COLO829 (cell line): ENCODE results near the gene GPX6.
A peak's percentile ranks its signal among the peaks of the same experiment; 100 is the strongest.
"Not testable (repeated sequence)": the region's sequence is repeated elsewhere in the genome, so short reads cannot be mapped to it uniquely, and the experiment has no call there.

Experiments used
- DNase-seq: peaks from one replicate; pipeline ENCODE4 v3.0.0; 2012; ENCODE audit warnings: low spot score

The GPX6 gene

GRCh38 chr6:28523241-28523622 lies 7.6 kb upstream of the GPX6 start:
- no peak for DNase-seq

GRCh38 chr6:28522594-28523240 lies 7.1 kb upstream of the GPX6 start:
- no peak for DNase-seq

GRCh38 chr6:28517964-28518363 lies 2.4 kb upstream of the GPX6 start:
- no peak for DNase-seq

- not testable (repeated sequence) for DNase-seq
Observed at GRCh38 chr6:28512387-28512786, 3.2 kb downstream of the GPX6 start.

GRCh38 chr6:28511628-28512300 lies 3.8 kb downstream of the GPX6 start:
- no peak for DNase-seq

- no peak for DNase-seq
Observed at GRCh38 chr6:28506807-28507475, 8.7 kb downstream of the GPX6 start.

GRCh38 chr6:28505733-28506132 lies 9.9 kb downstream of the GPX6 start:
- no peak for DNase-seq

- not testable (repeated sequence) for DNase-seq
Observed at GRCh38 chr6:28502709-28503305, 12.8 kb downstream of the GPX6 start.

GRCh38 chr6:28502136-28502535 lies 13.5 kb downstream of the GPX6 start:
- not testable (repeated sequence) for DNase-seq

GRCh38 chr6:28501259-28501658 lies 14.3 kb downstream of the GPX6 start:
- no peak for DNase-seq

GRCh38 chr6:28497893-28498292 lies 17.7 kb downstream of the GPX6 start:
- peak; percentile 63 for DNase-seq

- DNase-seq, result no peak
Observed at GRCh38 chr6:28497306-28497705, 18.3 kb downstream of the GPX6 start.

GRCh38 chr6:28496099-28496779 lies 19.4 kb downstream of the GPX6 start:
- DNase-seq, result no peak

GRCh38 chr6:28491984-28492317 lies 23.6 kb downstream of the GPX6 start:
- no peak for DNase-seq

- DNase-seq, result no peak
Observed at GRCh38 chr6:28490205-28490890, 25.2 kb downstream of the GPX6 start.

- DNase-seq, result peak; percentile 79
Observed at GRCh38 chr6:28489366-28490204, 26.0 kb downstream of the GPX6 start.

- peak; percentile 68 for DNase-seq
Observed at GRCh38 chr6:28488916-28489365, 26.7 kb downstream of the GPX6 start.

GRCh38 chr6:28486988-28487742 lies 28.4 kb downstream of the GPX6 start:
- no peak for DNase-seq

GRCh38 chr6:28486533-28486932 lies 29.1 kb downstream of the GPX6 start:
- DNase-seq, result no peak

- no peak for DNase-seq
Observed at GRCh38 chr6:28485482-28485881, 30.1 kb downstream of the GPX6 start.
